ENCODE results near the gene CRISPLD2.
A peak's percentile ranks its signal among the peaks of the same experiment; 100 is the strongest.

CRISPLD2 gene

DNA sequence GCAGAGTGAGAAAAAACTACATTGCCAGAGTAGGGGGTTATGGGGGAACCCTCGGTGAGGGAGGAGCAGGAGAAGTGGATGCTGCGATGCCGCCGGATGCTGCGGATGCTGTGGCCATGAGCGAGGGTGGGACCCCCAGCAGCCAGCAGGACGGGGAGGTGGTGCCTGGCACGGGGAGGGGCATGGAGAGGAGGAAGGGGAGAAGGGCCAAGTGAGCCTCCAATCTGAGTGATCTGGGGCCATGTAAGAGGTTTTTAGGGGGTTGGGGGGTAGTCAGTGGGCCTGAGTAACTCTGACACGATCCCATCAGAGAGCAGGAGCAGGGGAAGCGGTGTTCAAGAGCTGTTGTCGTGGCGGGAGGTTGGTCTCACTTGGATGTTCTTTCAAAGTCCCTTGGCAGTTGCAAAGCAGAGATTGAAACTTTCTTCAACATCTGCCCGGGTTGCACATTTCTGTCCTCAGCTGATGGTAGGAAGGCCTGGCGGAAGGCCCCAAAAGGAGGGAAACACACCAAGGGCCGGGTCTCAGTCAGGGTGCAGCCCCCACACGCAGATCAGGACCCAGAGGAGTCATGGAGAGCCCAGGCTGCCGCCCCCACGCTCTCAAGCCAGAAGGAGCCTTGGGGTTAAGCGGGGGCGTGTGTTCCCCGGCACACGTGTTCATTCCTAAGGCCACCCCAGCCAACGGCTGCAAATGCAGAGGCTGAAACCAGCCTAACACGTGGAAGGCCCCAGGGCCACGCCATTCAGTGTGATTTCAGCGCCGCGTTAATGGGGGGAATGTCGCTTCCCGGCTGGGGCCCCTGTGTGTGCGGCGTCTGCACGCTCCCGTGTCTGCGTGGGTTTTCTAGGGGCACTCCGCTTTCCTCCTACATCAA lies 109.9 kb downstream of the CRISPLD2 start:
- no peak for DNase-seq (ENCODE audit: extremely low spot score)
- ChIA-PET CTCF (no interaction called here), POLR2A (no interaction called here)
- no peak for TF ChIP-seq ELF4 (IDR thresholded peaks at IDR 0.05)

GRCh38 chr16:84930298-84931106 lies 110.7 kb downstream of the CRISPLD2 start:
- CTCF ChIA-PET: no interaction called here
- TF ChIP-seq SP1 (IDR thresholded peaks at IDR 0.05) (no peak), TARDBP (IDR thresholded peaks at IDR 0.05) (peak; percentile 95), HDGF (IDR thresholded peaks at IDR 0.05; ENCODE audit: borderline replicate concordance) (no peak), ELF4 (IDR thresholded peaks at IDR 0.05) (no peak)
- POLR2A ChIA-PET: no interaction called here
- DNase-seq (ENCODE audit: extremely low spot score): no peak

- TF ChIP-seq SUZ12 (IDR thresholded peaks at IDR 0.05) (no peak), HDGF (IDR thresholded peaks at IDR 0.05; ENCODE audit: borderline replicate concordance) (no peak), ELF4 (IDR thresholded peaks at IDR 0.05) (no peak), FOXK2 (IDR thresholded peaks at IDR 0.05) (no peak), ARNT (IDR thresholded peaks at IDR 0.05) (no peak), L3MBTL2 (conservative IDR thresholded peaks at IDR 0.05) (no peak), FOXM1 (IDR thresholded peaks at IDR 0.05; ENCODE audit: borderline replicate concordance) (no peak), LEF1 (IDR thresholded peaks at IDR 0.05; ENCODE audit: borderline replicate concordance) (no peak), BHLHE40 (IDR thresholded peaks at IDR 0.05; ENCODE audit: borderline replicate concordance) (no peak), FOXA1 (IDR thresholded peaks at IDR 0.05) (no peak), SP1 (IDR thresholded peaks at IDR 0.05) (no peak), NFRKB (IDR thresholded peaks at IDR 0.05) (no peak), TARDBP (IDR thresholded peaks at IDR 0.05) (no peak)
- no peak for DNase-seq (ENCODE audit: extremely low spot score)
- ChIA-PET POLR2A (no interaction called here), CTCF (no interaction called here)
Measured at GRCh38 chr16:84931107-84931494, 111.3 kb downstream of the CRISPLD2 start.

DNA sequence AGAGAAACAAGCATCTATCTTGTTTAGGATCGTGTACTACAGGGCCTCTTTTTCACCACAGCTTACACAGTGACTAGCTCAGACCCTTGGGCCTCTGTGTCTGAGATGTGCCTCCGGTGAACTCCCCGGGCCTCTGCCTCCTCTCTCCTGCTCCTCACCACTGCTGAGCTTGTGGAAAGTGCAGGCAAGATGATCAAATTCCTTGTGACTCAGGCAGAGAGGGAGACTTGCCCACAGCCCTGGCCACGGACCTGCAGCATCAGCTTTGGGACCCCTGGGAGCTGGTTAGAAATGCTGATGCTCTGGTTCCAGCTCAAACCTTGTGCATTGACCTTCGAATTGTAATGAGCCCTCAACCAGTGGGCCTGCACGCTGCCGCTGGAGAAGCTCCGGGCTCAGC lies 111.7 kb downstream of the CRISPLD2 start:
- TF ChIP-seq BHLHE40 (IDR thresholded peaks at IDR 0.05; ENCODE audit: borderline replicate concordance) (no peak), ZNF384 (IDR thresholded peaks at IDR 0.05) (no peak), SP1 (IDR thresholded peaks at IDR 0.05) (no peak), FOXK2 (IDR thresholded peaks at IDR 0.05) (no peak), L3MBTL2 (conservative IDR thresholded peaks at IDR 0.05) (no peak), FOXM1 (IDR thresholded peaks at IDR 0.05; ENCODE audit: borderline replicate concordance) (no peak), ELF4 (IDR thresholded peaks at IDR 0.05) (no peak), HDGF (IDR thresholded peaks at IDR 0.05; ENCODE audit: borderline replicate concordance) (no peak), TARDBP (IDR thresholded peaks at IDR 0.05) (no peak), CTBP1 (IDR thresholded peaks at IDR 0.05; ENCODE audit: borderline replicate concordance) (no peak), ARNT (IDR thresholded peaks at IDR 0.05) (no peak), LEF1 (IDR thresholded peaks at IDR 0.05; ENCODE audit: borderline replicate concordance) (no peak)
- TF ChIP-seq, protein P1, sequence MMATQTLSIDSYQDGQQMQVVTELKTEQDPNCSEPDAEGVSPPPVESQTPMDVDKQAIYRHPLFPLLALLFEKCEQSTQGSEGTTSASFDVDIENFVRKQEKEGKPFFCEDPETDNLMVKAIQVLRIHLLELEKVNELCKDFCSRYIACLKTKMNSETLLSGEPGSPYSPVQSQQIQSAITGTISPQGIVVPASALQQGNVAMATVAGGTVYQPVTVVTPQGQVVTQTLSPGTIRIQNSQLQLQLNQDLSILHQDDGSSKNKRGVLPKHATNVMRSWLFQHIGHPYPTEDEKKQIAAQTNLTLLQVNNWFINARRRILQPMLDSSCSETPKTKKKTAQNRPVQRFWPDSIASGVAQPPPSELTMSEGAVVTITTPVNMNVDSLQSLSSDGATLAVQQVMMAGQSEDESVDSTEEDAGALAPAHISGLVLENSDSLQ (IDR thresholded peaks at IDR 0.05): no peak
- DNase-seq (ENCODE audit: extremely low spot score): no peak
- ChIA-PET POLR2A (no interaction called here), CTCF (no interaction called here)

DNA sequence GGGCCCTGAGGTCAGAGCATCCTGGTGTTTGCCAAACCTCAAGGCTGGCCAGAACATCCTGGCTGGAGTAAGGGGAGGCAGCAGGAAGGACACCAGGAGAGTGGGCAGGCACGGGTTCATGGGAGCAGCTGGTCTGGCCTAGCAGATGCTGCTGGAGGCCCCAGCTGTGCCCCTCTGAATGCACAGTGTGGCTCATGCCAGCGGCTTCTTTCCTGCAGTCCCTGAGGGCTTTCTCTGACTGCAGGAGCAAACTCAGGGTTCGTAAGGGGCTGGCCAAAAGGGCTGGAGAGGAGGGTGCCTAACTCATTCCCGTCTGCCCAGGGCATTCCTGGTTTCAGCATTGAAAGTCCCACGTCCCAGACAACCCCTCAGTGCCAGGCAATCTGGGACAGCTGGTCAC lies 112.9 kb downstream of the CRISPLD2 start:
- POLR2A ChIA-PET: no interaction called here
- CTCF ChIA-PET: interaction anchor here (1.1 kb wide), 1 partner anchor 194 kb away, joined by 4 read pairs; no protein-coding TSS in a partner anchor
- no peak for DNase-seq (ENCODE audit: extremely low spot score)
- TF ChIP-seq CTBP1 (IDR thresholded peaks at IDR 0.05; ENCODE audit: borderline replicate concordance): no peak
- TF ChIP-seq LEF1 (IDR thresholded peaks at IDR 0.05; ENCODE audit: borderline replicate concordance): no peak
- no peak for TF ChIP-seq FOXA1 (IDR thresholded peaks at IDR 0.05)
- no peak for TF ChIP-seq BHLHE40 (IDR thresholded peaks at IDR 0.05; ENCODE audit: borderline replicate concordance)
- TF ChIP-seq SUZ12 (IDR thresholded peaks at IDR 0.05): no peak
- TF ChIP-seq ARNT (IDR thresholded peaks at IDR 0.05): no peak
- TF ChIP-seq HDGF (IDR thresholded peaks at IDR 0.05; ENCODE audit: borderline replicate concordance): no peak
- TF ChIP-seq L3MBTL2 (conservative IDR thresholded peaks at IDR 0.05): no peak
- TF ChIP-seq FOXM1 (IDR thresholded peaks at IDR 0.05; ENCODE audit: borderline replicate concordance): no peak
- TF ChIP-seq, protein P1 (IDR thresholded peaks at IDR 0.05): no peak
- no peak for TF ChIP-seq TARDBP (IDR thresholded peaks at IDR 0.05)
- no peak for TF ChIP-seq ZNF384 (IDR thresholded peaks at IDR 0.05)

- no peak for DNase-seq (ENCODE audit: extremely low spot score)
- CTCF ChIA-PET: interaction anchor here (0.7 to 1.1 kb wide), 3 partner anchors 9 to 196 kb away, joined by 3 to 4 read pairs (median 4); no protein-coding TSS in a partner anchor
- TF ChIP-seq ARNT (IDR thresholded peaks at IDR 0.05) (no peak), LEF1 (IDR thresholded peaks at IDR 0.05; ENCODE audit: borderline replicate concordance) (no peak), L3MBTL2 (conservative IDR thresholded peaks at IDR 0.05) (no peak), FOXA1 (IDR thresholded peaks at IDR 0.05) (no peak), TARDBP (IDR thresholded peaks at IDR 0.05) (no peak), BHLHE40 (IDR thresholded peaks at IDR 0.05; ENCODE audit: borderline replicate concordance) (no peak), FOXM1 (IDR thresholded peaks at IDR 0.05; ENCODE audit: borderline replicate concordance) (no peak), NFRKB (IDR thresholded peaks at IDR 0.05) (no peak), CTBP1 (IDR thresholded peaks at IDR 0.05; ENCODE audit: borderline replicate concordance) (no peak), HDGF (IDR thresholded peaks at IDR 0.05; ENCODE audit: borderline replicate concordance) (no peak), FOXK2 (IDR thresholded peaks at IDR 0.05) (no peak), ELF4 (IDR thresholded peaks at IDR 0.05) (no peak), ZNF384 (IDR thresholded peaks at IDR 0.05) (no peak)
- POLR2A ChIA-PET: no interaction called here
Measured at GRCh38 chr16:84933774-84934631, 114.2 kb downstream of the CRISPLD2 start.
